Liver (tissue), 9 donors: ENCODE results near the gene FAM89A. TPM values are rescaled to one million over a fixed set of nuclear protein-coding genes. Genes with fewer than 3 reads are reported as not detected.
"Not testable (repeated sequence)": the region's sequence is repeated elsewhere in the genome, so short reads cannot be mapped to it uniquely, and the experiment has no call there.

Experiments used
- DNase-seq: peaks from one replicate; pipeline ENCODE4 v3.0.0-alpha.2; 2017; ENCODE audit warnings: low spot score
- H3K27ac ChIP-seq, 2 donors: one replicate each; pipeline ENCODE4 v1.7.0; 2013; ENCODE audit warnings: inconsistent platforms in 2 of 2, low read length in 2 of 2, control low read depth in 1 of 2, low read depth in 1 of 2, mild to moderate bottlenecking in 1 of 2
- H3K27me3 ChIP-seq, 4 donors: one replicate each; pipeline versions ENCODE4 v1.6.1 to v1.7.0; 2013; ENCODE audit warnings: low read length in 3 of 4, inconsistent platforms in 1 of 4, mild to moderate bottlenecking in 1 of 4, moderate library complexity in 1 of 4; ENCODE audit not compliant: control insufficient read depth in 4 of 4, insufficient read depth in 4 of 4
- H3K36me3 ChIP-seq, 4 donors: one replicate each; pipeline versions ENCODE4 v1.6.1 to v1.7.0; 2013; ENCODE audit warnings: low read length in 3 of 4, mild to moderate bottlenecking in 3 of 4, low read depth in 1 of 4, moderate library complexity in 1 of 4; ENCODE audit not compliant: control insufficient read depth in 4 of 4, insufficient read depth in 3 of 4
- H3K4me1 ChIP-seq, 4 donors: one replicate each; pipeline versions ENCODE4 v1.6.1 to v1.7.0; 2013; ENCODE audit warnings: low read length in 3 of 4, mild to moderate bottlenecking in 3 of 4, moderate library complexity in 1 of 4; ENCODE audit not compliant: control insufficient read depth in 4 of 4, insufficient read depth in 4 of 4
- H3K4me3 ChIP-seq, 3 donors: one replicate each; pipeline versions ENCODE4 v1.6.1 to v1.7.0; 2013; ENCODE audit warnings: low read length in 3 of 3, control low read depth in 1 of 3, low read depth in 1 of 3, mild to moderate bottlenecking in 1 of 3
- H3K9ac ChIP-seq, 2 donors: one replicate each; pipeline ENCODE4 v1.7.0; 2013; ENCODE audit warnings: low read length in 2 of 2, mild to moderate bottlenecking in 2 of 2, moderate library complexity in 2 of 2, control low read depth in 1 of 2, low read depth in 1 of 2
- H3K9me3 ChIP-seq, 4 donors: one replicate each; pipeline versions ENCODE4 v1.6.1 to v1.7.0; 2013; ENCODE audit warnings: low read length in 3 of 4; ENCODE audit not compliant: control insufficient read depth in 4 of 4
- ATF3 ChIP-seq: IDR thresholded peaks from 2 replicates; pipeline ENCODE4 v1.6.1; 2016; ENCODE audit warnings: antibody characterized with exemption
- CTCF ChIP-seq: fragments of 150-350 bp; IDR thresholded peaks from 2 replicates; pipeline ENCODE4 v1.5.1; 2017; ENCODE audit warnings: improper control_type of control experiment, low read depth, low read length; ENCODE audit not compliant: missing input control
- EGR1 ChIP-seq, 2 donors: IDR thresholded peaks; 2 replicates each; pipeline ENCODE4 v1.6.1; 2016 to 2018; ENCODE audit warnings: antibody characterized with exemption in 2 of 2, low read depth in 2 of 2
- FOXA1 ChIP-seq: IDR thresholded peaks from 2 replicates; pipeline ENCODE4 v1.6.1; 2016; ENCODE audit warnings: antibody characterized with exemption
- FOXA2 ChIP-seq: IDR thresholded peaks from 2 replicates; pipeline ENCODE4 v1.6.1; 2016; ENCODE audit warnings: antibody characterized with exemption
- GABPA ChIP-seq, 2 donors: IDR thresholded peaks in 1 of 2; conservative IDR thresholded peaks in 1 of 2; 2 replicates each; pipeline ENCODE4 v1.6.1; 2016; ENCODE audit warnings: antibody characterized with exemption in 2 of 2, mild to moderate bottlenecking in 1 of 2, moderate library complexity in 1 of 2
- HNF4A ChIP-seq, 2 donors: conservative IDR thresholded peaks; 2 replicates each; pipeline ENCODE4 v1.6.1; 2016; ENCODE audit warnings: antibody characterized with exemption in 2 of 2, mild to moderate bottlenecking in 2 of 2
- HNF4G ChIP-seq: IDR thresholded peaks from 2 replicates; pipeline ENCODE4 v1.6.1; 2016; ENCODE audit warnings: antibody characterized with exemption
- JUND ChIP-seq, 2 donors: IDR thresholded peaks; 2 replicates each; pipeline ENCODE4 v1.6.1; 2016; ENCODE audit warnings: antibody characterized with exemption in 2 of 2
- MAX ChIP-seq: IDR thresholded peaks from 2 replicates; pipeline ENCODE4 v1.6.1; 2016; ENCODE audit warnings: antibody characterized with exemption
- NR2F2 ChIP-seq: IDR thresholded peaks from 2 replicates; pipeline ENCODE4 v1.6.1; 2016; ENCODE audit warnings: antibody characterized with exemption
- RAD21 ChIP-seq, 2 donors: IDR thresholded peaks; 2 replicates each; pipeline ENCODE4 v1.6.1; 2016; ENCODE audit warnings: antibody characterized with exemption in 2 of 2, mild to moderate bottlenecking in 2 of 2
- REST ChIP-seq: IDR thresholded peaks from 2 replicates; pipeline ENCODE4 v1.6.1; 2016; ENCODE audit warnings: antibody characterized with exemption, mild to moderate bottlenecking
- RXRA ChIP-seq, 2 donors: IDR thresholded peaks; 2 replicates each; pipeline ENCODE4 v1.6.1; 2017 to 2018; ENCODE audit warnings: antibody characterized with exemption in 2 of 2, mild to moderate bottlenecking in 1 of 2
- SP1 ChIP-seq: IDR thresholded peaks from 2 replicates; pipeline ENCODE4 v1.6.1; 2018; ENCODE audit warnings: antibody characterized with exemption, mild to moderate bottlenecking
- TAF1 ChIP-seq: conservative IDR thresholded peaks from 2 replicates; pipeline ENCODE4 v1.6.1; 2016; ENCODE audit warnings: antibody characterized with exemption, mild to moderate bottlenecking
- YY1 ChIP-seq: IDR thresholded peaks from 2 replicates; pipeline ENCODE4 v1.6.1; 2016; ENCODE audit warnings: antibody characterized with exemption, mild to moderate bottlenecking
- ZBTB33 ChIP-seq: IDR thresholded peaks from 2 replicates; pipeline ENCODE4 v1.6.1; 2016; ENCODE audit warnings: antibody characterized with exemption
- WGBS: extraction: QIAGEN DNeasy Blood & Tissue Kit; methylation state at CpG from one replicate; pipeline ENCODE4 v1.1.7; 2013; 5-methylcytosine and 5-hydroxymethylcytosine counted together
- polyA plus RNA-seq, 2 donors: library from polyadenylated mRNA; stranded (reverse) in 1 of 2; unstranded in 1 of 2; fragments of 200-250 nt in 1 of 2; fragments of >200 nt in 1 of 2; fragmentation: Nextera tagmentation in 1 of 2; extraction: Ambion mirVana in 1 of 2; gene quantifications; one replicate each; pipeline versions ENCODE4 v1.2.1 to v1.2.3, GENCODE V29; 2013 to 2015
- total RNA-seq, 2 donors: library from RNA; depleted of rRNA; stranded (reverse); fragments of >200 nt; gene quantifications; one replicate each; pipeline ENCODE4 v1.2.3, GENCODE V29; 2014
- donor health status: healthy.
- donor health status: healthy.
- donor health status: healthy.
- donor health status: healthy.
- donor health status: healthy.

FAM89A gene
- total and polyA plus RNA-seq, 4 donors = 5.3 to 8.8 (median 8.1) TPM

GRCh38 chr1:231032963-231033362 lies 7.1 kb downstream of the FAM89A start (continued):
- TF ChIP-seq ZBTB33 (no peak), RXRA (IDR thresholded peaks at IDR 0.05) (no peak), EGR1 (IDR thresholded peaks at IDR 0.05; ENCODE audit: low read depth in 2 of 2) (no peak)

GRCh38 chr1:231029841-231030240 lies 10.2 kb downstream of the FAM89A start:
- Histone ChIP-seq H3K27ac (no peak overlapping the region), H3K9me3 (no peaks in the 10 kb centered on the region), H3K4me1 (no peaks in the 10 kb centered on the region), H3K27me3 (no peaks in the 10 kb centered on the region), H3K4me3 (no peak overlapping the region), H3K36me3 (no peaks in the 10 kb centered on the region), H3K9ac (no peak overlapping the region)
- 95% methylated on average over 6 of the region's 6 CpGs for WGBS
- TF ChIP-seq EGR1 (IDR thresholded peaks at IDR 0.05; ENCODE audit: low read depth in 2 of 2) (no peak), RXRA (IDR thresholded peaks at IDR 0.05) (no peak), REST (no peak), FOXA1 (no peak), ZBTB33 (no peak), MAX (no peak), ATF3 (no peak), JUND (IDR thresholded peaks at IDR 0.05) (no peak), TAF1 (no peak), SP1 (no peak), GABPA (IDR thresholded peaks at IDR 0.05 in 1 of 2, conservative IDR thresholded peaks at IDR 0.05 in 1 of 2) (no peak), YY1 (no peak), HNF4G (no peak), RAD21 (IDR thresholded peaks at IDR 0.05) (no peak), NR2F2 (no peak), FOXA2 (no peak), CTCF (no peak), HNF4A (conservative IDR thresholded peaks at IDR 0.05) (no peak)
- no peak for DNase-seq

GRCh38 chr1:231029247-231029646 lies 10.8 kb downstream of the FAM89A start:
- H3K36me3 ChIP-seq, H3K9me3 ChIP-seq, H3K4me3 ChIP-seq, H3K27me3 ChIP-seq, DNase-seq, H3K9ac ChIP-seq, H3K27ac ChIP-seq, H3K4me1 ChIP-seq: not testable (repeated sequence)
- WGBS = 84% methylated on average over 4 of the region's 4 CpGs
